Gastrocnemius medialis (tissue), 4 donors: ENCODE measurements around the gene PRR5L.

ENCODE experiments used
- POLR2A ChIP-seq, 2 donors: fragments of 450-650 bp; IDR thresholded peaks; one replicate each; pipeline ENCODE4 v1.6.1; 2017; ENCODE audit warnings: antibody characterized with exemption in 2 of 2, mild to moderate bottlenecking in 2 of 2, moderate library complexity in 2 of 2
- TF ChIP-seq, protein P1 (sequence below), 5 experiments: fragments of 450-650 bp in 3 of 5; fragments of 200-600 bp in 2 of 5; sonication (generic) in 2 of 5; IDR thresholded peaks in 4 of 5; conservative IDR thresholded peaks in 1 of 5; 1 replicate in 4 of 5; 2 replicates in 1 of 5; pipeline ENCODE4 v1.5.1; 2016 to 2019; ENCODE audit warnings: antibody characterized with exemption in 5 of 5, mild to moderate bottlenecking in 3 of 5, moderate library complexity in 3 of 5

- TF ChIP-seq, protein P1, sequence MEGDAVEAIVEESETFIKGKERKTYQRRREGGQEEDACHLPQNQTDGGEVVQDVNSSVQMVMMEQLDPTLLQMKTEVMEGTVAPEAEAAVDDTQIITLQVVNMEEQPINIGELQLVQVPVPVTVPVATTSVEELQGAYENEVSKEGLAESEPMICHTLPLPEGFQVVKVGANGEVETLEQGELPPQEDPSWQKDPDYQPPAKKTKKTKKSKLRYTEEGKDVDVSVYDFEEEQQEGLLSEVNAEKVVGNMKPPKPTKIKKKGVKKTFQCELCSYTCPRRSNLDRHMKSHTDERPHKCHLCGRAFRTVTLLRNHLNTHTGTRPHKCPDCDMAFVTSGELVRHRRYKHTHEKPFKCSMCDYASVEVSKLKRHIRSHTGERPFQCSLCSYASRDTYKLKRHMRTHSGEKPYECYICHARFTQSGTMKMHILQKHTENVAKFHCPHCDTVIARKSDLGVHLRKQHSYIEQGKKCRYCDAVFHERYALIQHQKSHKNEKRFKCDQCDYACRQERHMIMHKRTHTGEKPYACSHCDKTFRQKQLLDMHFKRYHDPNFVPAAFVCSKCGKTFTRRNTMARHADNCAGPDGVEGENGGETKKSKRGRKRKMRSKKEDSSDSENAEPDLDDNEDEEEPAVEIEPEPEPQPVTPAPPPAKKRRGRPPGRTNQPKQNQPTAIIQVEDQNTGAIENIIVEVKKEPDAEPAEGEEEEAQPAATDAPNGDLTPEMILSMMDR (IDR thresholded peaks at IDR 0.05 in 4 of 5, conservative IDR thresholded peaks at IDR 0.05 in 1 of 5) = no peak
- TF ChIP-seq POLR2A (IDR thresholded peaks at IDR 0.05) = no peak
Measured at GRCh38 chr11:36339888-36340287, 43.8 kb downstream of the PRR5L start.
